ENCODE results near the gene C5orf58.
A peak's percentile ranks its signal among the peaks of the same experiment; 100 is the strongest.

DNA sequence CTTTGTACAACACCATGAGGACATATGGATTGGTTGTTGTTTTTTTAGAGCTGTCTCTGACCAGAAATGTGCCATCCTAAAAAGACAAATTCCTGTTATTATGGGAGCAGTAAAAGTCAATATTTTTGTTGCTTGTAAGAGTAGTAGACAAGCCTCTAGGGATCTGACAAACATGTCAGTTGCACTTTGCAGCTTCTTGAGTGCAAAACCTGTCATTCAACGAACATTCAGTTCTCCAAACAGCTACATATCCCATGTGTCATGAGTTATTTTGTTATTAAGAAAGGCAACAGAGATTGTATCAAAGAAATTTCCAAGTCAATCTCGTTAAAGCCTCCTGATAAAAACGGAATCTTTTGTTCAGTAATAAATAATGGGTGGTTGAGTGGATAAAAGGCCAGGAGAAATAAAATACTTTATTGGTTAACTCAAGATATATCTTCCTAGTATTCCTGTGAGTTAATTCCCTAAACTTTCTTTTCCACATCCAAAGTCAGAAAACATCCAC is 18.1 kb downstream of the C5orf58 start:
- TF ChIP-seq ZNF565 (CRISPR knock-in tag; conservative IDR thresholded peaks at IDR 0.05; ENCODE audit: low read depth), result no peak
- TF ChIP-seq ZFP30 (CRISPR knock-in tag; IDR thresholded peaks at IDR 0.05), result no peak
- TF ChIP-seq, protein P1, sequence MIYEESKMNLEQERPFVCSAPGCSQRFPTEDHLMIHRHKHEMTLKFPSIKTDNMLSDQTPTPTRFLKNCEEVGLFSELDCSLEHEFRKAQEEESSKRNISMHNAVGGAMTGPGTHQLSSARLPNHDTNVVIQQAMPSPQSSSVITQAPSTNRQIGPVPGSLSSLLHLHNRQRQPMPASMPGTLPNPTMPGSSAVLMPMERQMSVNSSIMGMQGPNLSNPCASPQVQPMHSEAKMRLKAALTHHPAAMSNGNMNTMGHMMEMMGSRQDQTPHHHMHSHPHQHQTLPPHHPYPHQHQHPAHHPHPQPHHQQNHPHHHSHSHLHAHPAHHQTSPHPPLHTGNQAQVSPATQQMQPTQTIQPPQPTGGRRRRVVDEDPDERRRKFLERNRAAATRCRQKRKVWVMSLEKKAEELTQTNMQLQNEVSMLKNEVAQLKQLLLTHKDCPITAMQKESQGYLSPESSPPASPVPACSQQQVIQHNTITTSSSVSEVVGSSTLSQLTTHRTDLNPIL (CRISPR knock-in tag; IDR thresholded peaks at IDR 0.05; ENCODE audit: low read depth), result no peak
- peak; percentile 49; the same call in 1 of the 2 replicates for TF ChIP-seq ISL1 (CRISPR knock-in tag; IDR thresholded peaks at IDR 0.05)
- TF ChIP-seq ZNF70 (CRISPR knock-in tag; IDR thresholded peaks at IDR 0.05), result no peak
- TF ChIP-seq BACH2 (CRISPR knock-in tag; IDR thresholded peaks at IDR 0.05; ENCODE audit: borderline replicate concordance), result no peak
